ENCODE measurements around the gene ANKRD33.

ANKRD33 gene

GRCh38 chr12:51921017-51921725 lies 33.3 kb downstream of the ANKRD33 start (continued):
- TF ChIP-seq, protein P1, sequence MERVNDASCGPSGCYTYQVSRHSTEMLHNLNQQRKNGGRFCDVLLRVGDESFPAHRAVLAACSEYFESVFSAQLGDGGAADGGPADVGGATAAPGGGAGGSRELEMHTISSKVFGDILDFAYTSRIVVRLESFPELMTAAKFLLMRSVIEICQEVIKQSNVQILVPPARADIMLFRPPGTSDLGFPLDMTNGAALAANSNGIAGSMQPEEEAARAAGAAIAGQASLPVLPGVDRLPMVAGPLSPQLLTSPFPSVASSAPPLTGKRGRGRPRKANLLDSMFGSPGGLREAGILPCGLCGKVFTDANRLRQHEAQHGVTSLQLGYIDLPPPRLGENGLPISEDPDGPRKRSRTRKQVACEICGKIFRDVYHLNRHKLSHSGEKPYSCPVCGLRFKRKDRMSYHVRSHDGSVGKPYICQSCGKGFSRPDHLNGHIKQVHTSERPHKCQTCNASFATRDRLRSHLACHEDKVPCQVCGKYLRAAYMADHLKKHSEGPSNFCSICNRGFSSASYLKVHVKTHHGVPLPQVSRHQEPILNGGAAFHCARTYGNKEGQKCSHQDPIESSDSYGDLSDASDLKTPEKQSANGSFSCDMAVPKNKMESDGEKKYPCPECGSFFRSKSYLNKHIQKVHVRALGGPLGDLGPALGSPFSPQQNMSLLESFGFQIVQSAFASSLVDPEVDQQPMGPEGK (CRISPR knock-in tag; IDR thresholded peaks at IDR 0.05; ENCODE audit: borderline replicate concordance): no peak
- no peak for TF ChIP-seq ARNTL (CRISPR knock-in tag; IDR thresholded peaks at IDR 0.05; ENCODE audit: borderline replicate concordance, low read depth)
- TF ChIP-seq TCF4 (CRISPR knock-in tag; IDR thresholded peaks at IDR 0.05; ENCODE audit: borderline replicate concordance): no peak
- no peak for TF ChIP-seq CSRNP3 (CRISPR knock-in tag; IDR thresholded peaks at IDR 0.05)
- no peak for TF ChIP-seq ZNF8 (CRISPR knock-in tag; IDR thresholded peaks at IDR 0.05)

GRCh38 chr12:51922146-51922545 lies 34.2 kb downstream of the ANKRD33 start:
- TF ChIP-seq ZFP30 (CRISPR knock-in tag; IDR thresholded peaks at IDR 0.05) (no peak), TCF4 (CRISPR knock-in tag; IDR thresholded peaks at IDR 0.05; ENCODE audit: borderline replicate concordance) (no peak), GLIS3 (CRISPR knock-in tag; IDR thresholded peaks at IDR 0.05) (no peak)
- TF ChIP-seq, protein P2, sequence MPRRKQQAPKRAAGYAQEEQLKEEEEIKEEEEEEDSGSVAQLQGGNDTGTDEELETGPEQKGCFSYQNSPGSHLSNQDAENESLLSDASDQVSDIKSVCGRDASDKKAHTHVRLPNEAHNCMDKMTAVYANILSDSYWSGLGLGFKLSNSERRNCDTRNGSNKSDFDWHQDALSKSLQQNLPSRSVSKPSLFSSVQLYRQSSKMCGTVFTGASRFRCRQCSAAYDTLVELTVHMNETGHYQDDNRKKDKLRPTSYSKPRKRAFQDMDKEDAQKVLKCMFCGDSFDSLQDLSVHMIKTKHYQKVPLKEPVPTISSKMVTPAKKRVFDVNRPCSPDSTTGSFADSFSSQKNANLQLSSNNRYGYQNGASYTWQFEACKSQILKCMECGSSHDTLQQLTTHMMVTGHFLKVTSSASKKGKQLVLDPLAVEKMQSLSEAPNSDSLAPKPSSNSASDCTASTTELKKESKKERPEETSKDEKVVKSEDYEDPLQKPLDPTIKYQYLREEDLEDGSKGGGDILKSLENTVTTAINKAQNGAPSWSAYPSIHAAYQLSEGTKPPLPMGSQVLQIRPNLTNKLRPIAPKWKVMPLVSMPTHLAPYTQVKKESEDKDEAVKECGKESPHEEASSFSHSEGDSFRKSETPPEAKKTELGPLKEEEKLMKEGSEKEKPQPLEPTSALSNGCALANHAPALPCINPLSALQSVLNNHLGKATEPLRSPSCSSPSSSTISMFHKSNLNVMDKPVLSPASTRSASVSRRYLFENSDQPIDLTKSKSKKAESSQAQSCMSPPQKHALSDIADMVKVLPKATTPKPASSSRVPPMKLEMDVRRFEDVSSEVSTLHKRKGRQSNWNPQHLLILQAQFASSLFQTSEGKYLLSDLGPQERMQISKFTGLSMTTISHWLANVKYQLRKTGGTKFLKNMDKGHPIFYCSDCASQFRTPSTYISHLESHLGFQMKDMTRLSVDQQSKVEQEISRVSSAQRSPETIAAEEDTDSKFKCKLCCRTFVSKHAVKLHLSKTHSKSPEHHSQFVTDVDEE (CRISPR knock-in tag; IDR thresholded peaks at IDR 0.05): no peak
- ATAC-seq: no peak

DNA sequence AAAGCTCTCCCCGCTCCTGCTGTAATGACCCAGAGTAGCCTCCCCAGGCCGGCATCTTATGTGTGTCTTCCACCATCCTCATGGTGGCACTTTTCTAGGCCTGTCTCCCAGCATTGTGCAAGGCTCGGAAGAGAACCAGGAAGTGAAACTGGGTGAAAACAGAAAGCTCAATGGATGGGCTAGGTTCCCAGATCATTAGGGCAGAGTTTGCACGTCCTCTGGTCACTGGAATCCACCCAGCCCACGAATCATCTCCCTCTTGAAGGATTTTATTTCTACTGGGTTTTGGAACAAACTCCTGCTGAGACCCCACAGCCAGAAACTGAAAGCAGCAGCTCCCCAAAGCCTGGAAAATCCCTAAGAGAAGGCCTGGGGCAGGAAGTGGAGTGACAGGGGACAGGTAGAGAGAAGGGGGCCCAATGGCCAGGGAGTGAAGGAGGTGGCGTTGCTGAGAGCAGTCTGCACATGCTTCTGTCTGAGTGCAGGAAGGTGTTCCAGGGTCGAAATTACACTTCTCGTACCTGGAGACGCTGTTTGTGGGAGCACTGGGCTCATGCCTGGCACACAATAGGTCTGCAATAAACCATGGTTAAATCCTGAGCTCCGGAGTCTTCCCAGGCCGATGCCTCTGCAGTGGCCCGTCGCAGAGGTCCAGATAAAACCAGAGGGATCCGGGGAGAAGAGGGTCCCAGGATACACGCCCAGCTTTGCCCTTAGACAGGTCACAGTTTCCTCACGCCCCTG lies 35.0 kb downstream of the ANKRD33 start:
- ATAC-seq: no peak
- TF ChIP-seq CSDC2 (CRISPR knock-in tag; IDR thresholded peaks at IDR 0.05) (no peak), TOX (CRISPR knock-in tag; IDR thresholded peaks at IDR 0.05; ENCODE audit: borderline replicate concordance) (no peak)
- TF ChIP-seq, protein P2 (CRISPR knock-in tag; IDR thresholded peaks at IDR 0.05): no peak
- TF ChIP-seq, protein P1 (CRISPR knock-in tag; IDR thresholded peaks at IDR 0.05; ENCODE audit: borderline replicate concordance): no peak

GRCh38 chr12:51923506-51924365 lies 35.8 kb downstream of the ANKRD33 start:
- ATAC-seq: peak; percentile 41; the same call in 2 of the 3 replicates
- no peak for TF ChIP-seq CREB5 (CRISPR knock-in tag; IDR thresholded peaks at IDR 0.05; ENCODE audit: low read depth)
- TF ChIP-seq, protein P1 (CRISPR knock-in tag; IDR thresholded peaks at IDR 0.05; ENCODE audit: borderline replicate concordance): no peak
- no peak for TF ChIP-seq BACH2 (CRISPR knock-in tag; IDR thresholded peaks at IDR 0.05; ENCODE audit: borderline replicate concordance)
- TF ChIP-seq ZFP30 (CRISPR knock-in tag; IDR thresholded peaks at IDR 0.05): no peak
- no peak for TF ChIP-seq ZNF8 (CRISPR knock-in tag; IDR thresholded peaks at IDR 0.05)
- no peak for TF ChIP-seq CSDC2 (CRISPR knock-in tag; IDR thresholded peaks at IDR 0.05)
- no peak for TF ChIP-seq ESRRG (CRISPR knock-in tag; IDR thresholded peaks at IDR 0.05)
- TF ChIP-seq CSRNP3 (CRISPR knock-in tag; IDR thresholded peaks at IDR 0.05): no peak
- no peak for TF ChIP-seq OSR1 (CRISPR knock-in tag; IDR thresholded peaks at IDR 0.05)
